ENCODE data around the gene IPMK.

- TF ChIP-seq CTCF (IDR thresholded peaks at IDR 0.05), result peak in 1 of 7 experiments; percentile 16
- no peak for TF ChIP-seq POLR2A (IDR thresholded peaks at IDR 0.05)
These were observed 2.1 kb upstream of the IPMK start for GRCh38 chr10:58269782-58270290.

Measured in body of pancreas (tissue), 4 donors.